Mucosa of gallbladder (tissue), 1 donor: ENCODE measurements around the gene SMIM32. TPM values are rescaled to one million over a fixed set of nuclear protein-coding genes. Genes with fewer than 3 reads are reported as not detected.

Experiments
- DNase-seq: peaks from one replicate; pipeline ENCODE4 v3.0.0-alpha.2; 2020; ENCODE audit warnings: low spot score
- total RNA-seq: library from RNA; stranded (reverse); gene quantifications from one replicate; pipeline ENCODE4 v1.2.1, GENCODE V29; 2021
- donor health status: DM: no; HTN: no; CAD: no.

The SMIM32 gene
- total RNA-seq, 1 donor from 2014 or later: 33.1 TPM

DNA sequence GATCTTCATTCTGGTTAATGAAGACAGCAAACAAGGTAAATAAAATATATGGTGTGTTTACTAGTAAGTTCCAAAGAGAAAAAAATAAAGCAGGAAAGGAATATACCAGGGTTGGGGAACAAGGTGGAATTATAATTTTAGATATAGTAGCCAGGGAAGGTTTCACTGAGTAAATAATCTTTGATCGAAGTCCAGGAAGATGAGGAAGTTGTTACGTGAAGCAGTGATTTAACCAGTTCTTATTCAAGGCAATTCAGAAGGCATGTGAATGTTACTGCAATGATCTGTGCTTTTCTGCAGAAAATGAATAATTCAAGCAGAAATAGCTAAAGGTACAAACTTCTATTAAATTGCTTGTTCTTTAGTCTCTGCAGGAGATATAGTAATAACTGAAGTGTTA, 6.2 kb downstream of the SMIM32 start:
- DNase-seq: no peak

DNA sequence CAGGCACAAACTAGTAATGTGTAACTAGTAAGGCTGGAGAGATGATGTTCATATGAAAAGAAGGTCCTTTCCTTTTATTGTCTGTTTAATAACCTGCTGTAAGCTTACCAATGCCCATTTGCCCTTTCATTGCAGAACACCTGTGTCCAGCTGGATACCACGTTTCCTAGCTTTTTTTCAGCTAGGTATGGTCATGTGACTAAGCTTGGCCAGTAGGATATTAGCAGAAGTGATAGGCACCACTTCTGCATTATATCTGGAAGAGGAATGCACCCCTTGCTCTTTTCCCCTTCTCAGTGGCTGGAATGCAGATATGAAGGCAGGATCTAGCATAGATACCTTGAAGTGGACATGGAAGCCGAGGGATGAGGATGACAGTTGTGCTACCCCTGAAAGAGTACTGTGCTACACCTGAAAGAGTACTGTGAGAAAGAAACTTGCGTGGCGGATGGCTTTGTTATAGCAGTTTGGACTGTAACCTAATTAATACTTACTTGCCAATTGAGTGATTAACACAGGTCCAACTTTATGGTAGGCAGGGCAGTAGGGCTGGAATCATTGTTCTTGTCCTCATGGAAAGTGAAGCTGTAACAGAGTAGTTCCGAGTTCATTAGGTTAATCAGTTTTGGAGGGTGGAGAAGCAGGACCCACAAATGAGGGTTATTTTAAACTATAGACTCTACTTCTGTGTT, 6.8 kb downstream of the SMIM32 start:
- DNase-seq: no peak

DNA sequence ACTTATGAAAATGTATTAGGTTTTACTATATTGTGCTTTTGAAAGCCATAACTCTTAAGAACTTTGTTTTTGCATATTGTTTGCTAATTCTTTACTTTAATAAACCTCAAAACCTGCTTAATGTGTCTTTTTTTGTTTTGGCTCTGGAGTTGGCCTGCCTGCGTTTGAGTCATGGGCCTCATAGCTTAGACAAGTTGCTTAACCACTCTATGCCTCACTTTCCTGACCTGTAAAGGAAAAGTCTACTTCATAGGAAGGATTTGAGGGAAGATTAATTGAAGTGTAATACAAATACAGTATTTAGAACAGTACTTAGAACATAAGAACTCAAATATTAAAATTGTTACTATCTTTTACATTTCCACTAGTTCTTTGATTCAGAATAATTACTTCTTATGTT, 10.3 kb downstream of the SMIM32 start:
- DNase-seq: no peak

DNA sequence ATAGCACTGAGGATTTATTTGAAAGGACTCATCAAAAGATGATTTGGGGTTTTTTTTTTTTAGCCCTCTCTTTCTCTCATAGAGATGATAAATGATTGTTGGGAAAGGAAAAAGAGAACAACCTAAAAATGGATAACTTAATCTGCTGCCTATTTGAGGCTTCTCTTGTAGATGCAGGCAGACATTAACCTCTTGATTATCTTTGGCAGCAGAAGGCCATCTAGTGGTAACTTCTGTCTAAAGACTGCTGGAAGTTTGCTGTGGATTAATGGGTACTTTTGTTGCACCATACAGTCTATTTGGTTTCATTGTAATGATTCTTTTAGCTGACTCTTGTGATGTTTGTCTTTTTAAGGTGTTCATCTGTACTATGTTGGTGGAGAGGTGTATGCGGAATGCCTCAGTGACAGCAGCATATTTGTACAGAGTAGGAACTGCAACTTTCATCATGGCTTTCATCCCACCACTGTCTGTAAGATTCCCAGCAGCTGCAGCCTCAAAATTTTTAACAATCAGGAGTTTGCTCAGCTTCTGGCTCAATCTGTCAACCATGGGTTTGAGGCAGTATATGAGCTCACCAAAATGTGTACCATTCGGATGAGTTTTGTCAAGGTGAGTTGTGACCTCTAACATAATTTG, 18.8 kb downstream of the SMIM32 start:
- DNase-seq: no peak

DNA sequence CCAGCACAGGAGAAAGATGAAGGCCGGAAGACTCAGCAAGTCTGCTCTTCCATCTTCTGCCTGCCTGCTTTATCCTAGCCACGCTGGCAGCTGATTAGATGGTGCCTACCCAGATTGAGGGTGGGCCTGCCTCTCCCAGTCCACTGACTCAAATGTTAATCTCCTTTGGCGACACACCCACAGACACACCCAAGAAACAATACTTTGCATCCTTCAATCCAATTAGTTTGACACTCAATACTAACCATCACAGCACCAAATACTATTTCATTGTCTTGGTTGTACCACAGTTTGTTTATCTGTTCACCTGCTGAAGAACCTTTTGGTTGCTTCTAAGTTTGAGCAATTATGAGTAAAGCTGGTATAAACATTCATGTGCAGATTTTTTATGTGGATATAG, 23.7 kb downstream of the SMIM32 start:
- no peak for DNase-seq

DNA sequence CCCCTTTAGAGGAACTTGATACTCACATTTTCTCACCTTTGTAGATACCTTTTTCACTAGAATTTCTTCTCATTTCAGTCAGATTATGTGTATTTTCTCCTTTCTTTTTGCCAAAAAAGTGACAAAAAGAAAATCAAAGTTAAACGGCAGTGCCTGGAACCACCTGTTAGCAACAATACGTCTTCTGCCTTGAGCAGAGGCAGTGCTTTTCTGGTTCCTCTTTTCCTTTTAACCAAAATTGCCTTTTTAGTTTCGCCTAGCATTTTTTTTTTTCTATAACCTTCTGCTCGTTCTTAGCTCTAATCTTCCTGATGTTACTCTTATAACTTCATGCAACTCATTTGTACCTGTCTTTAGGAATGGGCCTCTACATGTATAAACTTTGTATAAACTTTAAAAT, 26.1 kb downstream of the SMIM32 start:
- no peak for DNase-seq

DNA sequence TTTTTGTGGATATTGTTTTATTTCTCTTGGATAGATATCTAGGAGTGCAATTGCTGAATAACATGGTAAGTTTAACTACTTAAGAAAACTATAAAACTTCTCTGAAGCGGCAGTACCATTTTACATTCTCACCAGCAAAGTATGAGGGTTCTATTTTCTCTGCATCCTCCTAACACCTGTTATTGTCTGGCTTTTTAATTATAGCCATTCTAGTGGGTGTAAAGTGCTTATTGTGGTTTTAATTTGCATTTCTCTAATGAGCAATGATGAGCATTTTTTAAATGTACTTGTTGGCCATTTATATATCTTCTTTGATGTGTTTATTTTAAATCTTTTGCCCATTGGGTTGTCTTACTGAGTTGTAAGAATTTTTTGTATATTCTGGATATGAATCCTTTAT, 28.7 kb downstream of the SMIM32 start:
- DNase-seq: no peak

DNA sequence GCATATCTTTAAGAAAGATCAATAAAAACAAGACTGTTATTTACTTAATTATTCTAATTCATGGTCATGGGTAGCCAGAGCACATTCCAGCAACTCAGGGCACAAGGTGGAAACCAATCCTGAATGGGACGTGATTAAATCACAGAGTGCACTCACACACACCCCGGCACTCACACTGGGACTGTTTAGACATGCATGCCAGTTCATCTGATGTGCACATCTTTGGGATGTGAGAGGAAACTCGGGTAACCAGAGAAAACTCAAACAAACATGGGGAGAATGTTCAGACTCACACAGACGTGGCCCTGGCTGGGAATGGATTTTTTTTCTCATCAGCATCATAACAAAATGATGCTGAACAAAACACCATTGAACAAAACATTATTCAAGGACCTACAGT, 31.0 kb downstream of the SMIM32 start:
- no peak for DNase-seq

DNA sequence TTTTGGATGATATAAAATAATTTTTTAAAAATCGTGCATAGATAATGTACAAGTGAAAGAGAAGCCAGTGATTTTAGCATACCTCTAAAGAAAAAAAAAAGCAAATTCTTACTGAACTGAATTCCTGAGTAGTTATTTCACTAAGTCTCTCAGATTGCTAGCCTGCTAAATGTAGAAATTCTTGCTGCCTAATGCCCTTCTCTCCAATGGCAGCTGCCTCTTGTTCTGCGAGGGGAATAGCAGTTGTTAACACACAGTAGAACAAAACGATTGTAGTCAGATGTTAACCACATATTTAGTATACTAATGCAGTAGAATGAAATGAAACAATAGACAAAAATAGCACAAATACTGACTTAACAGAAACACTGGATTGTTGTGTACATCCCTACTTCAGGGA, 33.5 kb downstream of the SMIM32 start:
- no peak for DNase-seq

DNA sequence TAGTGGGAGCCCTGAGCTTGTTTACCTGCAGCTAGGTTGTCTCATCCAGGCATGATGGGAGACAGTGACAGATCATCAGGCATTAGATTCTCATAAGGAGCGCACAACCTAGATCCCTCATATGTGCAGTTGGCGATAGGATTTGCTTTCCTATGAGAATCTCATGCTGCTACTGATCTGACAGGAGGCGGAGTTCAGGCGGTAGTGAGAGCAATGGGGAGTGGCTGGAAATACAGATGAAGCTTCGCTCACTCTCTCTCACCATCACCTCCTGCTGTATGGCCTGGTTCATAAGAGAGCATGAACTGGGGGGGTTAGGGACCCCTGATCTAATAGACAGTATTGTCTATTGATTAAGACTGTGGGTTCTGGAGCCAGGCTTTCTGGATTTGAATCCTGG, 35.4 kb downstream of the SMIM32 start:
- DNase-seq: no peak

DNA sequence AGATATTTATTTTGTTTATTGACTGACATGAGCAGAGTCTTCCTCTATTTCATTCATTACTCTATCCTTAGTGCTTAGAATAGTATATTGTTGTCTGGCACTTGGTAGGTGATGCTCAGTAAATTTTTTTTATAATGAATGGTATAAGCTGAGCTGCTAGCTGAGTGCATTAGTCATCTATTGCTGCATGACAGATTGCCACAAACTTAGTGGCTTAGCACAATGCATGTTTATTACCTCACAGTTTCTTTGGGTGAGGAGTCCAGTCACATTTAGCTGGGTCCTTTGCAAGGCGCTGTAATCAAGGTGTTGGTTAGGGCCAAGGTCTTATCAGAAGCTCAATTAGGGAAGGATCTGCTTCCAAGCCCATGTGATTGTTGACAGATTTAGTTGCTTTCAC, 37.2 kb downstream of the SMIM32 start:
- no peak for DNase-seq

DNA sequence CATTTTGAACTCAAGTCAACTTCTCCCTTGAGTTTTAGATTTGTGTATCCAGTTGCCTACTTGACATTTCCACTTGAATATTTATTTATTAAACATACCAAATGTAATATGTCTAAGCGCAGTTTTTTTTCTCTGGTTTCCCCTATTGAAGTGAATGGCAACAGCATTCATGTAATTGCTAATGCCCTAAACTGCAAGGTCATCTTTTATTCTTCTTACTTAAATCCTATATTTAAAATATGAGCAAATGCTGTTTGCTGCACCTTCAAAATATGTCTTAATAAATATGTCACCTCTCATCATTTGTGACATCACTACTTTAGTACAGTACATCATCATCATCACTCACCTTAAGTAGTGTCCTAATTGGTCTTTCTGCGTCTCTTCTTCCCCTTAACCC, 37.9 kb downstream of the SMIM32 start:
- no peak for DNase-seq

DNA sequence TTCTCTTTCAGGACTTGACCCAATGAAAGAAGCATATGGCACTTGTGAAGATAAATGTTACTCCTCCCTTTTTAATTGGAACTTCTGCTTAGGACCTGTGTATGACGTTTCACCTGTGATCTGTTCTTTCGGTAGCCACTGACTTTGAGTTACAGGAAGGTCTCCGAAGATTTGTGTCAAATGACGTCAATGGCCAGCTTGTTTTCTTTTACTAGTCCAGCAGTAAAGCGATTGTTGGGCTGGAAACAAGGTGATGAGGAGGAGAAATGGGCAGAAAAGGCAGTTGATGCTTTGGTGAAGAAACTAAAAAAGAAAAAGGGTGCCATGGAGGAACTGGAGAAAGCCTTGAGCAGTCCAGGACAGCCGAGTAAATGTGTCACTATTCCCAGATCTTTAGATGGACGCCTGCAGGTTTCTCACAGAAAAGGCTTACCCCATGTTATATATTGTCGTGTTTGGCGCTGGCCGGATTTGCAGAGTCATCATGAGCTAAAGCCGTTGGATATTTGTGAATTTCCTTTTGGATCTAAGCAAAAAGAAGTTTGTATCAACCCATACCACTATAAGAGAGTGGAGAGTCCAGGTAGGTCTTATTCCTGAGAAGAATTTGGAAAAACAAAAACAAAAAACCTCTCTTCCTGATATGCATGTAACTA, 39.3 kb downstream of the SMIM32 start:
- DNase-seq: no peak

DNA sequence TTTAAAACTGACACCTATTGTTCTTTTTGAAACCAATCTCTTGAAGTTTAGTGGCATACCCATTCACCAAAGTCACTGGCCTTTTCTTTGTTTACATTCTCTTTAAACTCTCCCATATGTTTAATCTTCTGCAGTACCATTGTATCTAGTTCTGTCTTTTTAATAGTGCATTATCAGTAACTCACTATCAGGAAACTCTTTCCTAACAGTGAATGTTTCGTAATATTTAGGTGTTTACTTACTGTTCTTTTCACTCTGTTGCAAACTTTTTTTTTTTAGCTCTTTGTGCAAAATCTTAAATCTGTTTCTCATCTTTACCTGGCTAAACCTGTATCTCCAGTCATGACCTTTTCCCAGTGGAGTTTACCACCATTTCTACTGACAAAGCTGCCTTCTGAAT, 43.1 kb downstream of the SMIM32 start:
- DNase-seq: no peak

DNA sequence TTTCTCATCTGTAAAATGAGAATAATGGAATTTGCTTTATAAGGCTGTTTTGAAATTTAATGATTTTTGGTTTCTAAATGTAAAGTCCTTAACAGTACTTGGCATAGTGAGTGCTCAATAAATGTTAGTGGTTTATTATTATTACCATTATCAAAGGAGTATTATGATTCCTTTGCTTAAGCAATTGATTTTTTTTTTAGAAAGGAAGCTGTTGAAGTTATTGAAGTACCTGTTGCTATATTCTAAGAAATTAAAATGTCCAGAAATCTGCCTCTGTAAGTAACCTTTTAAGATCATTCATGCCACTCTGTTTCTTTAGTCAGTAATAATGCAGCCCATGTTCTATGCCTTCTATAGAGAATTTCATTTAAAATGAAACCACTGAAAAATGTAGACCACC, 45.3 kb downstream of the SMIM32 start:
- DNase-seq: no peak

DNA sequence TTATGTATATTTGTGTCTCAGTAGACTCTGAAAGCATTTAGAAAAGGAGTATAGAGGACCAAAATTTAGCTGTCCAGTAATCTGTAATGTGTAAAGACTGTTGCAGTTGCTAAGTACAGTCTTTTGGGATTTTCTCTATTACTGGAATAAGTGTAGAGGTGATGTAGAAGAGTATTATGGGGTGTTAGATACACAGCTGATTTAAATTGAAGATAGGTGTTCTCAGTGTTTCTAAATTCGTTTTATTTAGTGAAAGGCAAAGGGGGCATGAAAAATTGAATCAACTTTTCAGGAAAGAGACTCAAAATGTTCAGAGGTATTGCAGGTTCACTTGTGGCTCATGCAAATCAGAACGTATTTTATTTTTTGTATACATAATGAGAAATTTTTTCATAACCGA, 46.8 kb downstream of the SMIM32 start:
- no peak for DNase-seq

DNA sequence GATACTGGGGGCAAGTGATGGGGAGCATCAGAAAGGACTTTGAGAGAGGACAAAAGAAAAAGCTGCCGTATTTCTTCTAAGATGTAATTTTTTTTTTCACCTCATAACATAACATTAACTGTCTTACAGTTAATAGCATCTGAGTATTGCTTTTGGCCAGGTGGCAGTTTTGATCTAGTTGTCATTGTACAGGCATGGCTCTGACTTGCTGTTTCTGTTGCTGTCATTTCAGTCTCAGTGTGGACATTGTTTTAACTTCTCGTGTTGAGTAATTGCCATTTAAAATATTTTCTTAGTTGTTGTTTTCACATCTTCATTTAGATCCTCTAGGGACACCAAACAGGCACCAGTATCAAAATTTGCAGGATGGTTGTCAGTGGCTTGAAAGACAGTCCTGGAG, 47.9 kb downstream of the SMIM32 start:
- DNase-seq: no peak

DNA sequence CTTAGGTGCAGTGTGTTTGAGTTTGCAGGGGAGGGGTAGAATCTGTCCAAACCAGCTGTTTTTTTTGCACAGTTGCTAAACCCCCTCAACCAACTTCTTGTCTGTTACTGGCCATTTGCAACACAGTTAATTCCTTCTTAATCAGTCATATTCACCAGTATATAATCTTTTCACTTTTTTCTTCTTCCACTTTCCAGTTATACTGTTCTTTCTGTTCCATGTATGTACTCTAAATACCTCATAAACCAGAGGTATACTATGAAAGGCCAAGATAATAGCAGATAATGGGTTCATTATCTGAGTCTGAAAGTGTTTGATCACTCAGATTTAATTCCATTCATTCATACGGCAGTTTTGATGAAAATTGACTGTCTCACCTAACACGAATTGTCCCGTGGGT, 49.2 kb downstream of the SMIM32 start:
- DNase-seq: no peak

DNA sequence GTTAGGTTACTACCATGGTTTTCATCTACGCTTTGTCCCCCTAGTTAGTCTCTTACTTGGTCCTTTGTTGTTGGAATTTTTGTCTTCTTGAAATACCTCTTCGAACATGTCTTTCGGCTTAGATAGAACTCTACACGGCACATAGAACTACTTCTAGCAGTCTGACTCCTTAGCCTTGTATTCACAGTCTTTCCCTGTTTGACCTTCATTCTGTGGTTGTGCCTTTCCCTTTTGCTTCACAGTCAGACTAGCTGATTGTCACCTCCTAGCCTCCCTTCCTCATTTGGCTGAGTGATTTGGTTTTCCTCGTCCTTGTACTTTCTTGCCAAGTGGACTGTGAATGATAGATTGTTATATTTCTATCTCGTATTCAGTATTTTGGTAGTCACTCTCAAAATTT, 49.6 kb downstream of the SMIM32 start:
- DNase-seq: no peak

DNA sequence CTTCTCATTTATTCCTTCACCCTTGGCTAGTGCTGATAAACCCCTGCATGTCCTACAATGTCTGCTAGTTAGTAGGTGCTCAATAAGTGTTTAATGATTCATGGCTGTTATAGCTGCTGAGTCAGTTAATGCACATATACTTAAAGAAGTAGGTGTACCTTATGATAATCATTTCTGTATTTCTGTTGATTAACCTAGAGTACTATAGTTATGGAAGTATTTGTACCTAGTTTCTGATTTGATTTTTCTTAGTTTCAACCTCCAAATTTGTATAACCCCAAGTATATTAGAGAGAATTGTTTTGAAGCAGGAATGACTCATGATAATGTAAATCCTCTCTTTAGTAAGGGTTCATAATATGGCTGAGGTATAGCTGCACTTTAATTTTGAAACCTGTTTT, 51.4 kb downstream of the SMIM32 start:
- no peak for DNase-seq
